Stimulated activated CD8-positive, alpha-beta memory T cell treated with anti-CD3 and anti-CD28 coated beads, Interleukin-2, amount 100 ng/mL, for 48 hours (primary cell): ENCODE measurements around the gene PLEKHA5.
"Not testable (repeated sequence)": the region's sequence is repeated elsewhere in the genome, so short reads cannot be mapped to it uniquely, and the experiment has no call there.

Source experiments
- DNase-seq, 2 donors: peaks; one replicate each; pipeline ENCODE4 v3.0.0-alpha.2; 2020; ENCODE audit warnings: low read depth in 2 of 2

PLEKHA5 gene

GRCh38 chr12:19203539-19204506 is 74.3 kb downstream of the PLEKHA5 start:
- DNase-seq: no peak

- no peak for DNase-seq
Measured at GRCh38 chr12:19205120-19205519, 75.6 kb downstream of the PLEKHA5 start.

GRCh38 chr12:19206493-19207077 is 77.1 kb downstream of the PLEKHA5 start:
- DNase-seq: no peak

GRCh38 chr12:19208456-19208855 is 78.9 kb downstream of the PLEKHA5 start:
- no peak for DNase-seq

GRCh38 chr12:19209661-19210060 is 80.1 kb downstream of the PLEKHA5 start:
- DNase-seq: no peak

GRCh38 chr12:19211802-19212201 is 82.3 kb downstream of the PLEKHA5 start:
- no peak for DNase-seq

- no peak for DNase-seq
Measured at GRCh38 chr12:19212245-19212644, 82.7 kb downstream of the PLEKHA5 start.

- no peak for DNase-seq
Measured at GRCh38 chr12:19214020-19214419, 84.5 kb downstream of the PLEKHA5 start.

GRCh38 chr12:19215115-19215514 is 85.6 kb downstream of the PLEKHA5 start:
- no peak for DNase-seq

GRCh38 chr12:19217446-19217845 is 87.9 kb downstream of the PLEKHA5 start:
- DNase-seq: no peak

GRCh38 chr12:19220205-19220604 is 90.7 kb downstream of the PLEKHA5 start:
- DNase-seq: no peak

- DNase-seq: no peak
Measured at GRCh38 chr12:19220852-19221466, 91.4 kb downstream of the PLEKHA5 start.

- no peak for DNase-seq
Measured at GRCh38 chr12:19222558-19222957, 93.0 kb downstream of the PLEKHA5 start.

- DNase-seq: no peak
Measured at GRCh38 chr12:19223018-19223417, 93.5 kb downstream of the PLEKHA5 start.

GRCh38 chr12:19223695-19224094 is 94.2 kb downstream of the PLEKHA5 start:
- DNase-seq: no peak

GRCh38 chr12:19224746-19225145 is 95.2 kb downstream of the PLEKHA5 start:
- no peak for DNase-seq

GRCh38 chr12:19227190-19227879 is 97.8 kb downstream of the PLEKHA5 start:
- no peak for DNase-seq

- DNase-seq: no peak
Measured at GRCh38 chr12:19227880-19228210, 98.3 kb downstream of the PLEKHA5 start.

GRCh38 chr12:19229021-19229420 is 99.5 kb downstream of the PLEKHA5 start:
- not testable (repeated sequence) for DNase-seq

- DNase-seq: no peak
Measured at GRCh38 chr12:19230299-19230866, 100.8 kb downstream of the PLEKHA5 start.

GRCh38 chr12:19230896-19231295 is 101.4 kb downstream of the PLEKHA5 start:
- no peak for DNase-seq

- no peak for DNase-seq
Measured at GRCh38 chr12:19234171-19234704, 104.7 kb downstream of the PLEKHA5 start.
